PC-3 (cell line): ENCODE measurements around the gene OR10A7.

Experiments used
- EZH2phosphoT487 ChIP-seq: fragments of 300-600 bp; sonication (generic); IDR thresholded peaks from 2 replicates; pipeline ENCODE4 v1.6.1; 2018; ENCODE audit warnings: mild to moderate bottlenecking, antibody characterized with exemption, low read length, borderline replicate concordance
- TF ChIP-seq, protein P1 (sequence below): fragments of 300-600 bp; sonication (generic); conservative IDR thresholded peaks from 2 replicates; pipeline ENCODE4 v1.5.1; 2017; ENCODE audit warnings: antibody characterized with exemption, low read depth, mild to moderate bottlenecking, low read length

DNA sequence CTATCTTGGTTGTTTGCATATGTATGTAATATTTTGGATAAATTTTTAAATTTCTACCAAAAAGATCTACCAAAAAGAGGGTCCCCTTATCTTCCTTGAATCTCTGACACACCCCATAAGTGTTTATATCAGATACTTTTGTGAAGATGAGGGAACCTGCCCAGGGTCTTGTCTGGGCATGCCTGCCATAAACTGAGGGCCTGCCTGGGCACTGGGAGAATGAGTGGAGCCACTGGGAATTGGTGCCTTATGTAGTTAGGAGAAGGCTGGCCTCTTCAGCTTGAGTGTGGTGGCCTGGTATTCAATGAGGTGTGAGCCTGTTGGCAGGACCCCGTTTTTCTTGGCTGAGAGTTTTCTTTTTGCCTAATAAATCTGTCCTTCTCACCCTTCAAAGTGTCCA lies 48.1 kb upstream of the OR10A7 start:
- TF ChIP-seq, protein P1, sequence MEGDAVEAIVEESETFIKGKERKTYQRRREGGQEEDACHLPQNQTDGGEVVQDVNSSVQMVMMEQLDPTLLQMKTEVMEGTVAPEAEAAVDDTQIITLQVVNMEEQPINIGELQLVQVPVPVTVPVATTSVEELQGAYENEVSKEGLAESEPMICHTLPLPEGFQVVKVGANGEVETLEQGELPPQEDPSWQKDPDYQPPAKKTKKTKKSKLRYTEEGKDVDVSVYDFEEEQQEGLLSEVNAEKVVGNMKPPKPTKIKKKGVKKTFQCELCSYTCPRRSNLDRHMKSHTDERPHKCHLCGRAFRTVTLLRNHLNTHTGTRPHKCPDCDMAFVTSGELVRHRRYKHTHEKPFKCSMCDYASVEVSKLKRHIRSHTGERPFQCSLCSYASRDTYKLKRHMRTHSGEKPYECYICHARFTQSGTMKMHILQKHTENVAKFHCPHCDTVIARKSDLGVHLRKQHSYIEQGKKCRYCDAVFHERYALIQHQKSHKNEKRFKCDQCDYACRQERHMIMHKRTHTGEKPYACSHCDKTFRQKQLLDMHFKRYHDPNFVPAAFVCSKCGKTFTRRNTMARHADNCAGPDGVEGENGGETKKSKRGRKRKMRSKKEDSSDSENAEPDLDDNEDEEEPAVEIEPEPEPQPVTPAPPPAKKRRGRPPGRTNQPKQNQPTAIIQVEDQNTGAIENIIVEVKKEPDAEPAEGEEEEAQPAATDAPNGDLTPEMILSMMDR = no peak
- TF ChIP-seq EZH2phosphoT487 = no peak
